CD4-positive, alpha-beta T cell treated with Interleukin-6 at 100 ng/mL for 8 hours (primary cell): Measurements from ENCODE around the gene MARS2.
A peak's percentile ranks its signal among the peaks of the same experiment; 100 is the strongest.
"Not testable (repeated sequence)": the region's sequence is repeated elsewhere in the genome, so short reads cannot be mapped to it uniquely, and the experiment has no call there.

Experiments used
- DNase-seq: peaks from one replicate; pipeline ENCODE4 v3.0.0-alpha.2; 2020; ENCODE audit warnings: mixed read lengths, low spot score

MARS2 gene

GRCh38 chr2:197705121-197705911 is at the start of gene MARS2:
MARS2 (plus strand) TSS chr2:197705369; CDS start chr2:197705406, 37 bp downstream.
- DNase-seq, result peak; percentile 94

GRCh38 chr2:197657562-197657961 is 47.6 kb upstream of the MARS2 start:
- no peak for DNase-seq

GRCh38 chr2:197661626-197662025 is 43.5 kb upstream of the MARS2 start:
- DNase-seq, result no peak

- no peak for DNase-seq
These were observed 38.9 kb upstream of the MARS2 start for GRCh38 chr2:197666277-197666676.

- DNase-seq, result no peak
These were observed 36.9 kb upstream of the MARS2 start for GRCh38 chr2:197668296-197668695.

- DNase-seq, result no peak
These were observed 36.1 kb upstream of the MARS2 start for GRCh38 chr2:197669077-197669476.

- DNase-seq, result no peak
These were observed 32.7 kb upstream of the MARS2 start for GRCh38 chr2:197672371-197672893.

- DNase-seq, result no peak
These were observed 32.1 kb upstream of the MARS2 start for GRCh38 chr2:197673106-197673505.

- no peak for DNase-seq
These were observed 31.6 kb upstream of the MARS2 start for GRCh38 chr2:197673606-197674005.

GRCh38 chr2:197674060-197674459 is 31.1 kb upstream of the MARS2 start:
- no peak for DNase-seq

GRCh38 chr2:197674591-197674990 is 30.6 kb upstream of the MARS2 start:
- DNase-seq, result no peak

- no peak for DNase-seq
These were observed 29.9 kb upstream of the MARS2 start, which contains the start of gene RFTN2 for GRCh38 chr2:197675246-197675645. RFTN2 (minus strand) TSS chr2:197675587; CDS start chr2:197675458, 129 bp downstream.

- DNase-seq, result no peak
These were observed 29.4 kb upstream of the MARS2 start for GRCh38 chr2:197675711-197676188.

- no peak for DNase-seq
These were observed 28.1 kb upstream of the MARS2 start for GRCh38 chr2:197677056-197677455.

GRCh38 chr2:197677483-197677882 is 27.7 kb upstream of the MARS2 start:
- DNase-seq, result no peak

- not testable (repeated sequence) for DNase-seq
These were observed 10.0 kb upstream of the MARS2 start for GRCh38 chr2:197695206-197695605.

- not testable (repeated sequence) for DNase-seq
These were observed 9.2 kb upstream of the MARS2 start for GRCh38 chr2:197695971-197696370.

- not testable (repeated sequence) for DNase-seq
These were observed 8.6 kb upstream of the MARS2 start for GRCh38 chr2:197696571-197696970.

- not testable (repeated sequence) for DNase-seq
These were observed 5.4 kb upstream of the MARS2 start for GRCh38 chr2:197699724-197700123.

- no peak for DNase-seq
These were observed 4.2 kb upstream of the MARS2 start for GRCh38 chr2:197700960-197701359.

- no peak for DNase-seq
These were observed 592 bp upstream of the MARS2 start for GRCh38 chr2:197704434-197705120.

GRCh38 chr2:197705912-197706838 is 1.0 kb downstream of the MARS2 start:
- DNase-seq, result peak; percentile 33
